Upper lobe of left lung (tissue), 4 donors: ENCODE measurements around the gene BCL2L2.

Experiments used
- CTCF ChIP-seq, 6 experiments: fragments of 450-650 bp in 4 of 6; fragments of 200-600 bp in 2 of 6; sonication (generic) in 2 of 6; IDR thresholded peaks; one replicate each; pipeline ENCODE4 v1.5.1; 2016 to 2019; ENCODE audit warnings: antibody characterized with exemption in 6 of 6
- POLR2A ChIP-seq, 4 donors: fragments of 450-650 bp; IDR thresholded peaks; one replicate each; pipeline ENCODE4 v1.5.1; 2016 to 2017; ENCODE audit warnings: antibody characterized with exemption in 4 of 4, mild to moderate bottlenecking in 2 of 4

DNA sequence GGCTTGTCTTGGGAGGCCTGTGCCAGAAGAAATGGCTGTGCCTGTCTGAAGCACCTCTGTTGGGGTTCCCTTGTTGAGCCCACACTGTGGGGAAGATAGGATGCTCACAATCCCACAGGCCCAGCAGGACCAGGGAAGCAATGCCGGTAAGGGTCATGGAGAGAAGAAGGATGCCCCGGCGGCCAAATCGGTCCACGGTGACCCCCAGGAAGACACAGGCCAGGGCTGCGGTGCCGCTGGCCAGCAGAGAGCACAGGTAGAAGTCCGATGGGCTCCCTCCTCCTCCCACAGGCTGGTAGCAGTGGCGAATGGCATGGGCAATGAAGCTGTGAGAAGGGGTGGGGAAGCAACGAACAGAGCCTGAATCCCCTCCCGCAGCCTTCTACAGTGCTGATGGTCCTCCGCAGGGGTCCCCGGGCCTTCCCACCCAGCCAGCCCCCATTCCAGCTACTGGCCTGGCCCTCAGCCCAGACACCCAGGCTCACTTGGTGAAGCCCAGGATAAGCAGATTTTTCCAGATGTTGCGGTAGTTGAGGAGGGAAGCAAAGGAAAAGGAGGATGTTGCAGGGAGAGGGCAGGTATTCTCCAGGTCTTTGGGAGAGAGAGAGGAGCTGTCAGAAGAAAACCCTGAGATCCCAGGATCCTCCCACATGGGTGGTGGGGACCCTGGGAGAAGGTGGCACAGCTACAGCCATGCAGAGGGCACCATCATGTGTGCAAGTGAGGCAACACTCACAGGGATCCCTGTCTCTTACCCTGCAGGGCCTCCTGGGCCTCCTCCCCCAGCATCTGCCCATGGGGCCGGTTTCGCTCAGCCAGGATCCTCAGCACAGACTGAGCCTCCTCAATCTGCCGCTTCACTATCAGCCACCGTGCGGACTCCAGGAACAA lies 41.0 kb downstream of the BCL2L2 start:
- TF ChIP-seq POLR2A (IDR thresholded peaks at IDR 0.05), result no peak
- TF ChIP-seq CTCF (IDR thresholded peaks at IDR 0.05), result no peak
